Endothelial cell of hepatic sinusoid (primary cell): Measurements from ENCODE around the gene ANO8.

Source experiments
- in situ Hi-C: cut with HindIII; loops from 2 replicates; pipeline ENCODE4 v1.10.0; 2017; ENCODE audit warnings: low sequenced_read_pairs

Gene ANO8

DNA sequence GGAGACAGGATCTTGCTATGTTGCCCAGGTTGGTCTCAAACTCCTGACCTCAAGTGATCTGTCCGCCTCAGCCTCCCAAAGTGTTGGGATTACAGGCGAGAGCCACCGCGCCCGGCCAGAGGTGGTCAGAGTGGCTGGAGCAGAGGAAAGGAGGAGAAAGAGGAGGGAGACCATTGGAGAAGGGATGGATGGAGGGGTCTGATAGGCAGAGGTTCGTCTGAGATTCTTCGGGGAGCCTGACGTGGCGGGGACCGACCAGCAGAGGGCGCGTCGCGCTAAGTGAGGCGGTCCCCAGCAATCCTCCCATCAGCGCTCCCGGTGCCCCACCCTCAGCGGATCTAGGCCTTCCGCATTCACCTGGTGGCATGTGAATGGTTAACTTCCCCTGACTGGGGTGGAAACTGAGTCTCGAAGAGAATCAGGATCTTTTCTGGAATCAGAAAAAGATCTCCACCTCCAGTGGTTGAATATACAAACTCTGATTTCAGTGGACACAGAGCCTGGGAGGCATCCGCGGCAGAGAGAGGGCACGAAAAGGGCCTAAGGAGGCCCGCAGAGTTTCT lies 11.5 kb upstream of the ANO8 start:
- in situ Hi-C loops = no loop called here

DNA sequence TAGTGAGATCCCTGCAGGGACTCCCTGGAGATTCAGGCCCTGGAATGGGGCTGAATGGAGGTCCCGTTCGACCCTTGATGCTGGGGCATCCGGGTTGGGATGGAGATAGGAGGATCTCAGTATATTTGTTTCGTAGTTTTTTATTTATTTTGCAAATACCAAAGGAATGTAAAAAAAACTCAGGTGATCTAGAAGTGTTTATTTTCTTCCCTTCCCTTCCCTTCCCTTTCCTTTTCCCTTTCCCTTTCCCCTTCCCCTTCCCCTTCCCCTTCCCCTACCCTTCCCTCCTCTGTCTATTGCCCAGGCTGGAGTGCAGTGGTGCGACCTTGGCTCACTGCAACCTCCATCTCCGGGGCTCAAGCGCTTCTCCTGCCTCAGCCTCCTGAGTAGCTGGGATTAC lies 7.2 kb upstream of the ANO8 start:
- in situ Hi-C loops = no loop called here

DNA sequence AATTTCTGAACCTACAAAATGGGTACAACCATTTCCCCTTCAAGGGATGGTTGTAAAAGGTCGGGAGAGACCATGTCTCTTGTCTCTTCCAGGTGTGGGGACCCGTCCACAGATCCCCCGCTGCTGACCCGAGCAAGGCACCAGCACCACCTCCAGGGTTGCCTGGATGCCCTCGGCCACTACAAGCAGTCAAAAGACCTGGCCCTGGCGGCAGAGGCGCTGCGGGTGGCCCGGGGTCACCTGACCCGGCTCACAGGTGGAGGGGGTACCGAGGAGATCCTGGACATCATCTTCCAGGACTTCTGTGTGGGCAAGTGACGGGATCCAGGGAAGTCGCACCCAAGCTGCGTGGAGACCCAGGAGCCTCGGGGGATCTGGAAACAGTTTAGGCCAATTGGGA lies 6.7 kb upstream of the ANO8 start:
- in situ Hi-C loops = no loop called here

DNA sequence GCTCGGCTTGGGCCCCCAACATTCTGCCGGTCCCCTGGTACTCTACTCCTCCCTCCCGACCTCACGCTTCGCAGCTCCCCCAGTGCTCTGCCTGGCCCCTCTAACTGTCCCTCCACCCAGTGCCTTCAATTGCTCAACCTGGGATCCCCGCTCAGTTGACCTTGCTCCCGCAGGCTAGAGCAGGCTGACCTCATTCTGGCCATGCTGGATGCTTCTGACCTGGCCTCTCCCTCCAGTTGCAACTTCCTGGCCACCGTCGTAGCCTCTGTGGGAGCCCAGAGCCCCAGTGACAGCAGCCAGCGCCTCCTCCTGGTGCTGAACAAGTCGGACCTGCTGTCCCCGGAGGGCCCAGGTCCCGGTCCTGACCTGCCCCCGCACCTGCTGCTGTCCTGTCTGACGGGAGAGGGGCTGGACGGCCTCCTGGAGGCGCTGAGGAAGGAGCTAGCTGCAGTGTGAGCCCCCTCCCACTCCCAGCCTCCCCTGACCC lies 6.3 kb upstream of the ANO8 start:
- in situ Hi-C loops = no loop called here

DNA sequence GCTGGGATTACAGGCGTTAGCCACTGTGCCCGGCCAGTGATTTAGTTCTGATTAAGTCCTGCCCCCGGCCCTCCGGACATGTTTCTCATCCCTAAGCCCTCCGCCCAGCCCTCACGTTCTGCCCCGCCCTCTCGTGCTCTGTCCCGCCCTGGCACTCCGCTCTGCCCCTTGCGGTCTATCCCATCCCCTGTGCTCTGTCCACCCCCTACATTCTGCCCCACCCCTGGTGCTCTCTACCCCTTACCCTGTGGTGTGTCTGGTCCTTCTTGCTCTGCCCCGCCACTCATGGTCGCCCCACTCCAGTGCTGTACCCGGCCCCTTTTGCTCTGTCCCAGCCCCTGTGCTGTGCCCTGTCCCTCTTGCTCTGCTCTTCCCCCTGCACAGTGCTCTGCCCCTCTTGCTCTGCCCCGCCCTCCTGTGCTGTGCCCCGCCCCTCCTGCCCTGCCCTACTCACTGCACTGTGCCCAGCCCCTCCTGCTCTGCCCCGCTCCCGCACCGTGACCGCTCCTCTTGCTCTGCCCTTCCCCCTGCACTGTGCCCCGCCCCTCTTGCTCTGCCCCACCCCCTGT lies 5.7 kb upstream of the ANO8 start:
- in situ Hi-C loops = no loop called here

DNA sequence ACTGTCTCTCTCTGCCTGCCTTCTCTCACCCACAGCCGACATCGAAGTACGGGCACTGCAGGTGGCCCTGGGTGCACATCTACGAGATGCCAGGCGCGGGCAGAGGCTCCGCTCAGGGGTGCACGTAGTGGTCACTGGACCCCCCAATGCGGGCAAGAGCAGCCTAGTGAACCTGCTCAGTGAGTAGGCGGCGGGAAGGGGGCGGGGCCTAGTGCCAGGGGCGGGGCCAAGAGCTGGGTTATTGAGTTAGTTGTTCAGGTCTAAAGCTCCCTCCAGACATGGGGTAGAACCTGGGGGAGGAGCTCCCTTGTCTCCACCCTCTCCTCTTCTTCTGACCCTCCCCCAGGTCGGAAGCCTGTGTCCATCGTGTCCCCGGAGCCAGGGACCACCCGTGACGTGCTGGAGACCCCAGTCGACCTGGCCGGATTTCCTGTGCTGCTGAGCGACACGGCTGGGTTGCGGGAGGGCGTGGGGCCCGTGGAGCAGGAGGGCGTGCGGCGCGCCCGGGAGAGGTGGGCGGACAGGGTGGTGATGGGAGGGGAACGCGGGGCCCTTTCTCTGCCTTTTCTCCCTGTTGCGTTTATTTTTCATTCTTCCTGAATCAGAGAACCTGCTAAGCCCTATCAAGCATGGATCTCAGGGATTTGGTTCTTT lies 4.6 kb upstream of the ANO8 start:
- in situ Hi-C loops = no loop called here

DNA sequence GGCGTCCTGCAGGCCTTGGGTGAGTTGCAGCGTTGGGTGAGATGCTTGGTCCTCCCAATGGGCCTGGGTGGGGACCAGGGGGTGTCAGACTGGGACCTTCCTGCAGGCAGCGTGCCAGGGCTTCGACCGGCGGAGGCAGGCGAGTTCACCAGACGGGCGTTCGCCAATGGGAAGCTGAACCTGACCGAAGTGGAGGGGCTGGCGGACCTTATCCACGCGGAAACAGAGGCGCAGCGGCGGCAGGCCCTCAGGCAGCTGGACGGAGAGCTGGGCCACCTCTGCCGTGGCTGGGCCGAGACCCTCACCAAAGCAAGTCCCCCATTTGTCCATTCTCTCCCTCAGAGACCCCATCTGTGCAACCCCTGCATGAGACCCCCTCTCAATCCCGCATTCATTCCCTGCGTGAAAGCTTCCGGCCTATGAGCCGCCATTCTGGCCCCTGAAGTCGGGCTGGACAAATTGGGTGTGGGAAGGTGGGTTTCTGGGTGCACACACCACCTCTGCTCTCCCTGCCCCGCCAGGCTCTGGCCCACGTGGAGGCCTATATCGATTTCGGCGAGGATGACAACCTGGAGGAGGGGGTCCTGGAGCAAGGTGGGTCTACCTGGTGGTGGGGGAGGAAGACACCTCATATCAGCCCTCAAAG lies 3.9 kb upstream of the ANO8 start:
- in situ Hi-C loops = no loop called here

DNA sequence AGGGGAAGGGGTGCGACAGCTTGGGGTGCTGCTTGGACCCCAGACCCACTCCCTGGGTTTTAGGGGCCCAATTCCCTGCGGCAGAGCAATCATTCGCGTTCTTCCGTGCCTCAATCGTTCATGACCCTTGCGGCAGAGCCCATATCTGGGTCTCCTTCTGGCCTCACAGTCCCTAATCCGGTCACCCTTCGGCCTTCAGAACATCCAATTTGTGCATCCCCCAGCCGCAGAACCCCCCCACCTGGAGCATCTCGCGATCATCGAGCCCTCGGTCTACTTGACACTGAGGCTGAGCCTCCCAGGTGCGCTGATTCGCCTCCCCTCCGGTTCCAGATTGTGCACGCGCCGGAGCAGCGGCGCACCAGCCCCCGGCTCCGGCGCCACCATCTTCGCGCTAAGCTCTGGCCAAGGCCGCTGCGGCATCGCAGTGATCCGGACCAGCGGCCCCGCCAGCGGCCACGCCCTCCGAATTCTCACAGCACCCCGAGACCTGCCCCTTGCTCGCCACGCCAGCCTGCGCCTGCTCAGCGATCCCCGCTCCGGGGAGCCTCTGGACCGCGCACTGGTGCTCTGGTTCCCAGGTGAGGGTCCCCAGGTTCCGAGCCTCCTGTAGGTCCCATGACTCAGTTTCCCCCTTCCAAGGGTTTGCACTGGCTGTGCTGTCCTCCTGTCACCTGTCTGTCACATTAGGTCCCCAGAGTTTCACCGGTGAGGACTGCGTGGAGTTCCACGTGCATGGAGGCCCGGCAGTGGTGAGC lies 3.2 kb upstream of the ANO8 start:
- in situ Hi-C loops = no loop called here

DNA sequence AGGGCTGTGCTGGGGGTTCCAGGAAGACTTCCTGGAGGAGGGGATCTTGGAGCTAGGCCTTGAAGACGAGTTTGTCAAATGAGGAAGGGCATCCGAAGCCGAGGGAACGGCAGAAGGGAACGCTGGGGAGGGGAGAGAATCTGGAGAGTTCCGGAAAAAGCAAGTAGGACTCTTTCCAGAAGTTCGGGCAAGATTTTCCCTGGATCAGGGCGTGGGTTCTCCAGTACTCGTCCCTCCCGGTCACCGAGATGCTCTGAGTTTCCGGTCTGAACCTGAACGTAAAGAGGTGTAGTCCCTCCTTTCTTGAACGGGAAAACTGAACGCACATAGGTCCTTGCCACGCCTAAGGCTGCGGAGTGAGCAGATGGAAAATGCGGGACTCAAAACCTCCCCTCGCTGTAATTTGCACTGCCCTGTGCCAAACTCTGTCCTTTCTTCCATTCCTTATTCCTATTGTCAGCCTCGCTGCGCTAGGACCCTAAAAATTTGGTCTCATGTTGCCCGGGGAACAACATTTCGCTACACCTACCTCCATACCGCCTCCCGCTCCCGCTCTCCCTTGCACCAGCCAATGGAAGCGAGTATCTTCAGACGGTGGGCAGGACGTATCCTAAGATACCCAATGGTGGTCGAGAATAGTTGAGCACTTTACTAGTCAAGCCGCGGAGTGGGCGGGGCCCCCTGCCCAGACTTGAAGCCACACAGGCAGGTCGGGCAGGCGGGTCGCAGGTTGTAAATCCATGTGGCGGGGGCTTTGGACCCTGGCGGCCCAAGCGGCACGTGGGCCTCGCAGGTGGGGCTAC lies 2.4 kb upstream of the ANO8 start, which contains the start of gene GTPBP3:
GTPBP3 (plus strand) TSS at position 682 of the 803 bp plus-strand sequence; CDS start at position 741, 59 bp downstream.
- in situ Hi-C loops = no loop called here

DNA sequence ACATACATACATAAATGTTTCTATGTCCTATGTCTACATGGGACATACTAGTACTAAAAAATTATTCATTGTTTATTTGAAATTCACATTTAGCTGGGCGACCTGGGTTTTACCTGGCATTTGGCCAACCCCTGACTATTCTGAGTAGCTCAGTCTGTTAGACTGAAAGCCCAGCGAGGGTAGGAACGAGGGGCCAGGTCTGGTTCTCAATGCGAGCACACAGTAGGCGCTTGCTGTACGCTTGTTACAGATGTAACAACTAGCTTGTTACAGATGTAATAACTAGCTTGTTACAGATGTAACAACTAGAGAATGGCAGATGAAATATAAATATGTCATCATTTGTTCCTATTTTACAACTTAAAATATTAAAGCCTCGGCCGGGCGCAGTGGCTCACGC lies 920 bp upstream of the ANO8 start:
- in situ Hi-C loops = no loop called here

DNA sequence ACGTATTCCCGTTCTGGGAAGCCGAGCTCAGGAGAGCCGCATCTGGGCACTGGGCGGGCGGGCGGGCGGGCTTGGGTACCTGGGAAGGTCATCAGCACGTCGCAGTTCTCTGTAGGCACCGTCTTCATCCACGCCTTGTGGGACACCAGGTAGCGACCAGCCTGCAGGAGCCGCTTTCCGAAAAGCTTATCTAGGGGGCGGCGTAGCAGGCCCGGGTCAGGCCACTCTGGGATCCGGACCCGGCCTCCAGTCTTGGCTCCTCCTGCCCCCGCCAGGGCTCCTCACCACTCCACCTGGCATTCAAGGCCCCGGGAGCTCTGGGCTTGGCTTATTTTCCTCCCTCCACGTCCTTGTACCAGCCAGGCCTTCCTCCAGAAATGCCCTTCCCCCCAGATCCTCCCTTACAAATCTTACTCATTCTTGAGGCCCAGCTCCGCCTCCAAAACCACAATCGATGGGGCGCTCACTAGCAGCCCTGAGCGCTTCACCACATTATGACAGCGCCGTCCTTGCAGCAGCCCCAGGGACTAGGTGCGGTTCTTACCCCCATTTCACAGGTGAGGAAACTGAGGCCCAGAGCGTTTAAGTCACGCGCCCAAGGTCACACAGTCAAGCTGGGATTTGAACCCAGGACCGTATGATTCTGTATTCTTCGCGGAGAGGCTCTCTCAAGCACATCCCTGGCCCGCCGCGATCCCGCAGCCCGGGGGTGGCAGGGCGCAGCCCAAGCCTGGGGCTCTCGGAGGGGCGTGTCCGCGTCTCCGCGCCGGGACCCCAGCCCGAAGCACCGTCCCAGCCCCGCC lies 843 bp downstream of the ANO8 start:
- in situ Hi-C loops = no loop called here

DNA sequence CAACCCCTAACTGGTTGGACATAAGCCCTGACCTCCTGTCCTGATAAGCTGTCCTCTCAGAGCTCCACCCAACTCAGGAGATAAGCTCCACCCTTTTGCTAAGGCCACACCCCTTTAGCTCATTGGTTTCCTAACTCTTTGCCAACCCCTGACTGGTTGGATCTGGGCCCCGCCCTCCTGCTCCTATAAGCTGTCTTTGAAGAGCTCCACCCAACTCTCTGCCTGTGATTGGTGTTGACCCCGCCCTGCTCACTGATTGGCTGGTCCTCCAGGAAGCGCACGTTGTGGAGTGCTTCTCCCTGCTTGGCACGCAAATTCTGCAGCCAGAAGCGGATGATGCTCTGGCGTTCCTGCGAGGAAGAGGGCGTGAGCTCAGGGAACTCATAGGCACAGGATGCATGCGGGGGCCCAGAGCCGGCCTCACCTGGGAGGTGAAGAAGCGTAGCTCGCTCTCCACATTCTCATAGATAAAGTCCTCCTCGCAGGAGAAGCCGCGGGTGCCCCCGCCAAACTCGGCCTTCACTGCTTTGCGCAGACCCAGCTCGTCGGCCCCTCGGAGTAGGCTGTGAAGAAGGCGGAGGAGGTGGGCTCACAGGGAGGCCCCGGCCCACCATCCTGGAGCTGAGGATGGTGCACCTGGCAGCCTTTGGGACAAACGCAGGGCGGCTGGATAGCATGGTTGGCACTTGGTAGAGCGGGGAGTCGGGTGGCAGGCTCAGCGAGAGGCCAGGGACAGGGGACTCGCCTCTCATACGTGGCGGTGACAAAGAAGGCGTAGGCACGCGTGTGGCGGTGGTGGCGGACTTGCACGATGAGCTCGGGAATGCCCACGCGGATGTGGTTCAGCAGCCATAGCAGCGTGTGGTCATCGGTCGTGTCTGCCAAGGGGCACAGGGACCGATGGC lies 1.7 kb downstream of the ANO8 start:
- in situ Hi-C loops = no loop called here

DNA sequence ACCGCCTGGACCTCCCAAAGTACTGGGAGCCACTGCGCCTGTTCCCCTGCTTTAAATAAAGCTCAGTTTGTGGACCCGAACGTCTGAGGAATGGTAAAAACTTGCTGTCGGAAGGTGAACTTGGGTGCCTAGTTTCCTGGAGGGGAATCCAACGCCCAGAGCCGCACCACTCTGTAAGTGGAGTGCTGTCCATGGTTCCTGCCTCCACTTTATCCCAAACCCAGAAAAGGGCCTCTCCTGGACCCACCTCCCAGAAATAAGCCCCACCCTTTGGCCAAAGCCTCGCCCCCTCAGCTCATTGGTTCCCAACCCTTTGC lies 2.3 kb downstream of the ANO8 start:
- in situ Hi-C loops = no loop called here

DNA sequence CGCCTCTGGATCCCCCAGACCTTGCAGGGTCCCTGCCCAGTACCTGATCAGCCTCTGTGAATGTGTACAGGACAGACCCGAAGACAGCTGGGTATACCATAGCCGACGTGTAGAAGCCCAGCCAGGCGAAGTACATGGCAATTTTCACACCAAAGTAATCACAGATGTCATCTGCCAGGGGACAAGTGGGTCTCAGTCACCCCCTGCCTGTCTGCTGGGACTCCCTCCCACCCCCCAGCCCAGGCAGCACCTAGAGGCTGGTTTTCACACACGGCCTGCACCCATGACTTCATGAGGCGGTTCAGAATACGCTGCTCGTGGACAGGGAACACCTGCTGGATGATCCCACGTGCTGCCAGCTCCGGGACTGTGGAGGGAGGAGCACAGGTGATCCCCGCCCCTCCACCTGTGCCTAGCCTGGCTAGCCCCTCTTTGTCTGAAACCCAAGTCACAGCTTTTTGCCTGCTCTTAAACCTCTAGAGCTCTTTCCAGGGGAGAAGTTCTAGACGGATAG lies 3.6 kb downstream of the ANO8 start:
- in situ Hi-C loops = no loop called here

DNA sequence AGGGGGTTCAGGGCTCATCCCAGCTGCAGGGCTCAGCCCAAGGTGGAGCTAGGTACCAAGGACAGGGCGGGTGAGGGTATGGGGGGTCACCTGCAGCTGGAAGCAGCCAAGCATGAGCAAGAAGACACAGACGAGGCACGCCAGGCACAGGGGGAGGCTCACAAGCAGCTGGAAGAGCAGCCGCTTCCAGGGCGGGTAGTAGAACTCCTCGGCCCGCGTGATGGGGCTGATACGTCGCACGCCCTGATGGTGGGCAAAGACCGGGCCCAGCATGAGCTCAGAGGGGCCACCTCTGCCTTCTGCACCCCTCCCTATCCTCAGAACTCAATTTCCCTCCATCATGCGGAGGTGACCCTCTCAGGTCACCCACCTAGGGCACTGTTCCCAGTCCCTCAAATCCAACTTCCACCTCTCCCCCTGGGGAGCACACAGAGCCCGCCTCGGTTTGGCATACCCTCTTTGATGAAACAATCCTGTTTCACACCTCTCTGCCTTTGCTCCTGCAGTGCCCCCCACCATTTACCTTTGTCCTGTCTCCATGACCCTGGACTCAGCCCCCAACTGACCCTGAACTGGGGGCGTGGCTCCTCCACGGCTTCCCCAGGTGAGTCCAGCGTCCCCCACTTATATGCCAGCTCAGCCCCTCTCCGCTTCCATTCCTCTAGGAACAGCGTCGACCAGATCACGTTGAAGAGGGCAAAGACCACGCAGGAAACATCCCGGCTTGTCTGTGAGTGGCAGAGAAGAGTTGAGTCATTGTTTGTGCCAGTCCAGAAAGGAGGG lies 4.2 kb downstream of the ANO8 start:
- in situ Hi-C loops = no loop called here

DNA sequence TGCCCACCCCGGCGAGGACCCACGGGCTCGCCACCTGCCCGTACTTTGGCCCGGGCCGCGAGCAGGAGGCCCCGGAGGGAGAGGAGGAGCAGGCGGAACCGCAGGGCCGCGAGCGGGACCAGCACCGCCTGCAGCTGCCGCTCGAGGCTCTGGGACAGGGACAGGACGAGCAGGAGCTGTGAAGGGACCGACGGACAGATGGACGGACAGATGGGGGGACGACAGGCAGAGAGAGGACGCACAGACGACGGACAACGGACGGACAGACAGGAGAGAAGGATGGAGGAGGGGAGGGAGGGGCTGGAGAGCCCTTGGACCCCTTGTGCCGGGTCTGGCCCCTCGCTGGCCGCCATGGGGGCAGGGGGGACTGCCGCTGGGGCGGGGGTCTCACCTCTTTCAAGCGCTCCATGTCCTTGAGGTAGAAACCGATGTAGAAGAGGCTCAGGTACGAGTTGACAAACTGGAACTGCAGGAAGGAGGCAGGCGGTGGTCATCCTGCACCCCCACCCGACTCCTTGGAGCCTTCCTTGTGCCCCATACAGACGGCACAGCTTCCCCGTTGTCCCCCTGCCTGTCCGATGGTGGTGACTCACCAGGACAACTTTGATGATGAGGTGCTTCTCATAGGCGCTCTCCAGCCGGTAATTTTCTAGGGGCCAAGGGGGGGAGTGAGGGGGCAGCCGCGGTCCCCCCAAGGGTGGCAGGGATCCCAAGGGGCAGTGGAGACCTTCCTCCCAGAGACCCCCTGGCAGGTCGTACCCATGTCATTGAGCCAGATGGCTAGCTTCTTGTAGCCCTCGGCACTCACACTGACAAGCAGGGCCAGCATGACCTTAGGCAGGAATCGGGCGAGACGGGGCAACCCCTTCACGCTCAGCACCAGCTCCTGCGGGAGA lies 5.0 kb downstream of the ANO8 start:
- in situ Hi-C loops = no loop called here
